ENCODE data around the gene ERICH2.
A peak's percentile ranks its signal among the peaks of the same experiment; 100 is the strongest.
"Not testable (repeated sequence)": the region's sequence is repeated elsewhere in the genome, so short reads cannot be mapped to it uniquely, and the experiment has no call there.

The ERICH2 gene

GRCh38 chr2:170770008-170770605, at the start of gene ERICH2:
Gene ERICH2 (plus strand): TSS chr2:170770378. CDS start chr2:170770682, 304 bp downstream.
- DNase-seq = peak in 29 of 51 donors; percentile 7 to 73 (median 24)

DNA sequence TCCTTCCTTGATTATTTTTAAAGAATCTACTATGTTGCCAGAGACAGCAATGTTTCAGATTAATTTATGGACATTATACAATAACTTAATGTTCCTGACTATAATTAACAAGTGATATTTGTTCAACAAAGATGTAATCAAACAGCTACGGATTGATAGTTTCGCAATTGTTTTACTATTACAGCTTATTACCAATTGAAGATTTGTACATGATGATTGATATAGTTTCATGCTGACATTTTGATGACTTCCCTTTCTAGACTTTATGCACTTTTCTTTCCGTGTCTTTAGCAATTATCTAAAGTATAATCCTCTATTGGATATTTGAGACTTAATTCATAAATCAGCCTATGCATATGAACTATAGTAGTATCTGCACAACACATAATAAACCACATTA, 48.5 kb upstream of the ERICH2 start:
- no peak for DNase-seq

DNA sequence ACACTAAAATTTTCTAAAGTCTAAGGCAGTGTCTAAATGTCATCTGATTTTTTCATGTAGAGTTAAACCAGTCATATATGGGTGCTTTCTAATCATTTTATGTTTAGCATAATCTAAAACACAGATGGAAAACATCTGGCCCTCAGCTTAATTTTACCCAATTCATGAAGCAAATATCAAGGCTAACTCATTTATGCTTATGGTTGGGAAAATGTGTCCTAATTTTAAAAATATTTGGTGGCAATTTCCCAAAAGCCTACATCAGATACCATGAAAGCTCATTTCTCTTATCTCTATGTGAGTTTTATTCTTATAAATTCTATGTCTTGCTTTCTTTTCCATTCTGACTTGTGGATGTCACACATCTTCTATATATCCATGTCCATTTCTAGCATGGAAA, 47.9 kb upstream of the ERICH2 start:
- no peak for DNase-seq

DNA sequence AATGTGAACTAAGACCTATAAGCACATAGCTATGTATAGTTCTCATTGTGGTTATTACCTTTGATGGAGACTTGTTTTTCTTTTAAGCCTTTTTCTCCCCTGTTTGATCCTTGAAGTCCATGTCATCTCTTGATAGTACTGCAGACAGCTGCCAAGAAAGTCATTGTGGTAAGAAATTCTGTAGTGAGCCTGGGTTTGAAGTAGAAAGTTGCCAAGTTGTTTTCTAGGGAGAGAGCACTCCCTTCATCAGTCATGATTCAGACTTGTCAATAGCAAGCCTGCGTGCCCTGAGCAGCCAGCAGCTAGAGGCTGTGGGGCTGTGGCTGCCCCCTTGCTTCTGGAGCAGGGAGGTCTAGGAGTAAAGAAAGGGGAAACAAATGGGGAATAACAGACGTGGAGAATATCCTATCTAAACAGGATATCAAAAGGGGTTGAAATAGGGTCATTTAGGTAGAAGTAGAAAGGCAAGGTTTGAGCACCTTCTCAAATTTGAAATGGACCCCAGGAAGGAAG, 46.7 kb upstream of the ERICH2 start:
- no peak for DNase-seq

- DNase-seq = no peak
Observed at GRCh38 chr2:170733798-170734600, 36.2 kb upstream of the ERICH2 start.

- not testable (repeated sequence) for DNase-seq
Observed at GRCh38 chr2:170734601-170735000, 35.6 kb upstream of the ERICH2 start.

DNA sequence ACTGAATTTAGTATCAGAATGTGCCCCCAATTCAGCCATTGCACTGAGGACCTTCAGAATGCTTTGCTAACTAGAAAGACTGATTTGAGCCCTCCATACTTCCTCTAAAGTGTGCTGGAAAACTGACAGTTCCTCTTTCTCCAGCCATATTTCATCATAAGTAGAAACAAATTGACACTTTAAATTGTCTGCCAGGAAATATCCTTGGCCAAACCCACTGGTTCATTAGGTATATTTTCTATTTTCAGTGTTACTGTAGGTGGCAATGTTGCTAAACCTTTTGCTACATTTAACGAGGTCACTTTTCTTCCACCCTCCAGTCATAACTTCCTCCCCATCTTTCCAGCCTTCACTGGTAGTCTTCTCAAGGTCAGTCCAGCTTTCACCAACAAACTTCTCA, 33.5 kb upstream of the ERICH2 start:
- no peak for DNase-seq

DNA sequence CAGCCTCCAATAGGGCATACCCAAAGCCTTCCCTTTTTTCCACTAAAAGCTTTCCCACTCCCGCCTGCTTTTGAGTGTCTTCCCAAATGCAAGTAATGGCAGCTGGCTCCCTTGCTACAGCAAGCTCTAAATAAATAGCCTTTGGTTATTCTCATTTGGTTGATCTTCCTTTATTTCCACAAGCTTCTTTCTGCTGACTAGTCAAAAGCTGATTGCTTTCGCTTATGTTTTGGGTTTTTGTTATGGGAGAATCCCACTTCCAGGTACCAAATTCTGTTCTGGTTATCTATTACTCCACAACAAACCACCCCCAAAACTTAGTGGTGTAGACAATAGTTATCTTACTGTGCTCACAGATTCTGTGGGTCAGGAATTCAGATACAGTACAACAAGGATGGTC, 32.8 kb upstream of the ERICH2 start:
- DNase-seq = no peak

- DNase-seq = no peak
Observed at GRCh38 chr2:170737821-170738220, 32.4 kb upstream of the ERICH2 start.

- no peak for DNase-seq
Observed at GRCh38 chr2:170739048-170739447, 31.1 kb upstream of the ERICH2 start.

DNA sequence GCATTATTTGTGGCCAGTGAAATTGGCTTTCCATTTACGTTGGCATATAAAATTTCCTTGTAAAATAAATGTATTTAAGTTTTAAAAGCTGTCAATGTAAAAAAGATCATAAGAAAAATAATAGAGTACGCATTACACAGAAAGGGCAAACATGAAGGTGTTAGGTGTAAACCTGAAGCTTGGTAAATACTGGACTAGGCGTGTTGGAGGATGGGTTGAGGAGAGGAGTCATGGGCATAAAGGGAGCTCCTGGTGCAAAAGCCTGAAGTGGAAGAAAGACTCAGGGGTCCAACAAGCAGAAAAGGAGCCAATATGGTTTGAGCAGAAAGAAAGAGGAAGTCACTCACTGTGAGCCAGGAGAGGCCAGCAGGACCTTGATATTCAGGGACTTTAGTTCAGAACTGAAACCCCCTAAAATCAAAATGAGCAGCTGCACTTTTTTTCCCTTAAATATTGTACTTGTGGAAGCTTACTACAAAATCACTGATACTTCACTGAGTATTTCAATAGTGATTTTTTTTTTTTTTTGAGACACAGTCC, 30.6 kb upstream of the ERICH2 start:
- no peak for DNase-seq

- DNase-seq = no peak
Observed at GRCh38 chr2:170740660-170741059, 29.5 kb upstream of the ERICH2 start.

GRCh38 chr2:170742000-170742399, 28.2 kb upstream of the ERICH2 start:
- no peak for DNase-seq

GRCh38 chr2:170742896-170743529, 27.2 kb upstream of the ERICH2 start:
- no peak for DNase-seq

GRCh38 chr2:170743530-170744239, 26.5 kb upstream of the ERICH2 start:
- no peak for DNase-seq

GRCh38 chr2:170744248-170745002, 25.8 kb upstream of the ERICH2 start:
- no peak for DNase-seq

DNA sequence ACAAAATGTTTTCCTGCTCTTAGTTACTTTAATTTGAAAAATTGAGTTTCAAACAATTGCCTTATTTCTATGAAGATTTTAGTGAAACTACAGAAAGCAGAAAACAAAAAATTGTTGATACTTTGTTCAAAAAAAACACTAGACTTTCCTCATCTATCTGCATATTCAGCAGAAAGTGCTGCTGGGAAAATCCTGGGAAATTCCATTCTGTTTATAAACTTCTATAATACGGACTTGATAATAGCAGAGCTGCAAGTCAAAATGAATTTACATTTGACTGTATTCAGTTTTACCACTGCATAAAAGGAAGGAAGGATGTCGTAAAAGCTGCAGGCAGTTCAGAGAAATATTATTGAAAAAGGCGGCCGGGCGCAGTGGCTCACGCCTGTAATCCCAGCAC, 24.9 kb upstream of the ERICH2 start:
- no peak for DNase-seq

DNA sequence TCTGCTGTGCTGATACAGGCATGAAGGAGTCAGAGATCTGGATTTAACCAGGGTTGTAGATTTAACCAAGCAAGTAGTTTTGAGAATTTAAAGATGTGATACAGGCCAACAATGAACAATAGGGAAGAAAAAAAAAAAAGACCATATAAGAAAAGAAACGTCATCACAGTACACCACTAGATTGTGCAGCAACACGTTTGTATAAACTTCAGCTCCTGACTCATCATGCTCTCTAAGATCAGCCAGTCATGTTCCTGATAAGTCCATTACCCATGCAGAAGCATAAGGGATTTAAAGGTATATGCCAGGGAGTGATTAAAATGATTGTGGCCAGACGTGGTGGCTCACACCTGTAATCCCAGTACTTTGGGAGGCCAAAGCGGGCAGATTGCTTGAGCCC, 22.3 kb upstream of the ERICH2 start:
- DNase-seq = no peak

DNA sequence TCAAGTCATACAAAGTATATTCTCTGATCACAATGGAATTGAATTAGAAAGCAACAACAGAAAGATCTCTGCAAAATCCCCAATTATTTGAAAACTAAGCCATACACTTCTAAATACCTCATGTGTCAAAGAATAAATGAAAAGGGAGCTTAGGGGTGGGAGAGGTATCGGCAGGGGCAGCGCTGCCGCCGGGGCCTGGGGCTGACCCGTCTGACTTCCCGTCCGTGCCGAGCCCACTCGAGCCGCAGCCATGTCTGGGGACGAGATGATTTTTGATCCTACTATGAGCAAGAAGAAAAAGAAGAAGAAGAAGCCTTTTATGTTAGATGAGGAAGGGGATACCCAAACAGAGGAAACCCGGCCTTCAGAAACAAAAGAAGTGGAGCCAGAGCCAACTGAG, 18.6 kb upstream of the ERICH2 start:
- not testable (repeated sequence) for DNase-seq

GRCh38 chr2:170761572-170761971, 8.6 kb upstream of the ERICH2 start:
- DNase-seq = no peak

DNA sequence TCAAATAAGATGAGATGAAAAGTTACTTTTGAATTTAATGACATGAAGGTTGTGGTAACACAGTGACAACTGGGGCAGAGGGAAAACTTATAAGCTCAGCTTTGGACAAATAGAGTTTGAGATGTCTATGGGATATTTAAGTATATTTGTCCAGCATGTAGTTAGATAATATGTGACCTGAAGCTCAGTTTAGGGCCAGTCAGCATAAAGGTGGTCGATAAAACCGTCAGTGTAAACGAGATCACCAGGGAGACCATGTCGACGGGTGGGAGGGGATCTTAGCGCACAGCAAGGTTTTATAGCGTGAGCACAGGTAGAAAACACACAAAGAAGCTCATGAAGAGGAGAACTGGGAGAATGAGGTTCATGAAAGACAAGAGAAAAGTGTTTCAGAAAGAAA, 7.4 kb upstream of the ERICH2 start:
- no peak for DNase-seq
